ENCODE measurements around the gene PATL1.

Gene PATL1

DNA sequence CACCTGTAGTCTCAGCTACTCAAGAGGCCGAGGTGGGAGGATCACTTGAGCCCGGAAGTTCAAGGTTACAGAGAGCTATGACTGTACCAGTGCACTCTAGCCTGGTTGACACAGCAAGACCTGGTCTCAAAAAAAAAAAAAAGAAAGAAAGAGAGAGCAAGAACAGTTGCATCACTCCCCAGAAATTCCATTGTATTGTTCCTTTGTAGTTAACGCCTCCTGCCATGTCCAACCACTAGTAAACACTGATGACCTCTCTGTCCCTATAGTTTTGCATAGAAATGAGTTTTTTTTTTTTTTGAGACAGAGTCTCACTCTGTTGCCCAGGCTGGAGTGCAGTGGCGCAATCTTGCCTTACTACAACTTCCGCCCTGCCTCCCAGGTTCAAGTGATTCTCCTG, 10.8 kb downstream of the PATL1 start:
- no peak for DNase-seq (ENCODE audit: low spot score)
- Histone ChIP-seq H3K27ac (no peak overlapping the region), H3K4me3 (no peak overlapping the region)
- TF ChIP-seq, protein P1, sequence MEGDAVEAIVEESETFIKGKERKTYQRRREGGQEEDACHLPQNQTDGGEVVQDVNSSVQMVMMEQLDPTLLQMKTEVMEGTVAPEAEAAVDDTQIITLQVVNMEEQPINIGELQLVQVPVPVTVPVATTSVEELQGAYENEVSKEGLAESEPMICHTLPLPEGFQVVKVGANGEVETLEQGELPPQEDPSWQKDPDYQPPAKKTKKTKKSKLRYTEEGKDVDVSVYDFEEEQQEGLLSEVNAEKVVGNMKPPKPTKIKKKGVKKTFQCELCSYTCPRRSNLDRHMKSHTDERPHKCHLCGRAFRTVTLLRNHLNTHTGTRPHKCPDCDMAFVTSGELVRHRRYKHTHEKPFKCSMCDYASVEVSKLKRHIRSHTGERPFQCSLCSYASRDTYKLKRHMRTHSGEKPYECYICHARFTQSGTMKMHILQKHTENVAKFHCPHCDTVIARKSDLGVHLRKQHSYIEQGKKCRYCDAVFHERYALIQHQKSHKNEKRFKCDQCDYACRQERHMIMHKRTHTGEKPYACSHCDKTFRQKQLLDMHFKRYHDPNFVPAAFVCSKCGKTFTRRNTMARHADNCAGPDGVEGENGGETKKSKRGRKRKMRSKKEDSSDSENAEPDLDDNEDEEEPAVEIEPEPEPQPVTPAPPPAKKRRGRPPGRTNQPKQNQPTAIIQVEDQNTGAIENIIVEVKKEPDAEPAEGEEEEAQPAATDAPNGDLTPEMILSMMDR (IDR thresholded peaks at IDR 0.05) = no peak

DNA sequence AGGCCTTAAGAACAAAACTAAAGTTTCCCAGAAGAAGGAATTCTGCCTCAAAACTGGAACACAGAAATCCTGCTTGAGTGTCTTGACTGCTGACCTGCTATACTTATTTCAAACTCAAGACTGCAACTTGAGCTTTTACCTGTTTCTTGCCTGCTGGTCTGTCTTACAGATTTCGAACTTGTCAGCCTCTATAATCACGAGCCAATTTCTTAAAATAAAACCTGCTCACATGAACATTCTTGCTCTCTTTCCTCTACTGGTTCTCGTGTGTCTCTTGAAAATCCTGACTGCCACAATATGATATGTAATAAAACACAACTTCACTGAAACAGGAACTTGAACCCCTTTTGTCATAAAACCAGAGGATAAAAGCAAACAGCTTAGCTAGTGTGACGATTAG, 13.9 kb downstream of the PATL1 start:
- TF ChIP-seq, protein P1 (IDR thresholded peaks at IDR 0.05) = no peak
- DNase-seq (ENCODE audit: low spot score) = no peak
- Histone ChIP-seq H3K4me3 (no peak overlapping the region), H3K27ac (no peak overlapping the region)

DNA sequence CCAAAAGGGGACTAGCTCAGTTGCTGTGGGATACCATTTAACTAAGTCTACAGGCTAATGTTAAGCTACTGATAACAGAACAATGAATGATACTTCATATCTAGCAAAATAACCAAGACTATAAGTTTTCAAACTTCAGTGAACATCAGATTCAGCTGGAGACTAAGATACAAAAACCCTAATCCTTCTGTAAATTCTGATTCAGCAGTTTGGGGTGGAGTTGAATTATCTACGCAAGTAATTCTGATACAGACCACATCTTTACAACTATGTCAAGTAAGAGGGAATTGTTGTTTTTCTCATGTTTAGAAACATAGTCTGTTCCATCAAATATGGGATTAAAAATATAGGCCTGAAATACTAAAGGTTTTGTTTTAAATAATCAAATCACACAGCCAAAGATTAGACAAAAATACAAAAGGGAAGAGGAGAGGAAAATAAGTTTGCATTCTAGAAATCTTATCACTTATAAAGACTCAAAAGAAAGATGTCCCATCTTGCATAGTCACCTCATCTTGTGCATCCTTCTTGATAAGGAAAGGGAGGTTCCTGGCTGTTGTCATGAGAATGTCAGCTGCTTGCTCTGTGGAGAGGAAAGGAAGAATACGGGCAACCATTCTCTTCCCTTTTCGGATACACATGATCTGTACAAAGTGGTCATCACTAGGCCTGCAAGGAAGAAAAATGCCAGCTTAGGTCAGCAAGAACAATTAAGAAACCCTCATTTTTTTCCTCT, 21.4 kb downstream of the PATL1 start:
- no peak overlapping the region for H3K27ac ChIP-seq
- H3K4me3 ChIP-seq = no peak overlapping the region
- no peak for DNase-seq (ENCODE audit: low spot score)
- TF ChIP-seq, protein P1 (IDR thresholded peaks at IDR 0.05) = no peak

DNA sequence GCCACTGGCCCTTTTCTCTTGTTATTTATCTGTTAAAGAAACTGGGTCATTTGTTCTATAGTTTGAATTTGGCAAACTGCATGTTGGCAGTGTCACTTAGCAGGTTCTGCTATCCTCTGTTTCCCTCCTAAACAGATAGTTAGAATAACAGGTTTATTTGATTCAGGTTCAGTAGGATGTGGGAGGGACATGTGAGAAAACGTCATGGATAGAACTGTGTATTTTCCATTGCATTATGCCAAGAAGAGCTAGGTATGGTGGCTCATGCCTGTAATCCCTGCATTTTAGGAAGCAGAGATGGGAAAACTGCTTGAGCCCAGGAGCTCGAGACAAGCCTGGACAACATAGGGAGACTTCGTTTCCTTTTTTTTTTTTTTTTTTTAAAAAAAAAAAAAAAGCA, 24.3 kb downstream of the PATL1 start:
- no peak for DNase-seq (ENCODE audit: low spot score)
- Histone ChIP-seq H3K27ac (no peak overlapping the region), H3K4me3 (no peak overlapping the region)
- TF ChIP-seq, protein P1 (IDR thresholded peaks at IDR 0.05) = no peak

DNA sequence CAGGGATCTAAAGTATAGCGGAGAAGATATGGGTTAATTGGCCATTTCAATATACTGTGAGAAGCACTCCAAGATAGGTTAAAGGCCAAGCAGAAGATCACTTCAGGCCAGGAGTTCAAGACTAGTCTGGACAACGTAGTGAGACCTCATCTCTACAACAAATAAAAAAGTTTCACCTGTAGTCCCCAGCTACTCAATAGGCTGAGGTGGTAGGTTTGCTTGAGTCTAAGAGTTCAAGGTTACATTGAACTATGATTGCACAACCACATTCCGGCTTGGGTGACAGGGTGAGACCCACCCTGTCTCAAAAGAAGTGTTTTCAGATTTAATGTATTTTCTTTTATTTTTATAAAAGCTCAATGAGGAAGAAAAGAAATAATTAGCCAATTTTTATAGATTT, 25.4 kb downstream of the PATL1 start:
- TF ChIP-seq, protein P1 (IDR thresholded peaks at IDR 0.05) = no peak
- DNase-seq (ENCODE audit: low spot score) = no peak
- Histone ChIP-seq H3K4me3 (no peak overlapping the region), H3K27ac (no peak overlapping the region)

DNA sequence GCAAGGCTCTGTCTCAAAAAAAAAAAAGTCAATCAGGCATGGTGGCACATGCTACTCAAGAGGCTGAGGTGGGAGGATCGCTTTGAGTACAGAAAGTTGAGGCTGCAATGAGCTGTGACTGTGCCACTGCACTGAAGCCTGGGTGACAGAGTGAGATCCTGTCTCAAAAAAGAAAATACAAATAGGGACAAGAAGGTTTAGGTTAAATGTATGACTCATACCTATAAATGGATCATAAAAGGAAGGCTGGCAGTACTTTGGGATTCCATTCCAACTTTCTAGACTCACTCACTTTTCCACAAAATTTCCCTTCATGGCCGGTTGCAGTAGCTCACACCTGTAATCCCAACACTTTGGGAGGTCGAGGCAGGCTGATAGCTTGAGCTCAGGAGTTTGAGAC, 27.7 kb downstream of the PATL1 start:
- TF ChIP-seq, protein P1 (IDR thresholded peaks at IDR 0.05) = no peak
- H3K27ac ChIP-seq = no peak overlapping the region
- no peak for DNase-seq (ENCODE audit: low spot score)
- H3K4me3 ChIP-seq = no peak overlapping the region

DNA sequence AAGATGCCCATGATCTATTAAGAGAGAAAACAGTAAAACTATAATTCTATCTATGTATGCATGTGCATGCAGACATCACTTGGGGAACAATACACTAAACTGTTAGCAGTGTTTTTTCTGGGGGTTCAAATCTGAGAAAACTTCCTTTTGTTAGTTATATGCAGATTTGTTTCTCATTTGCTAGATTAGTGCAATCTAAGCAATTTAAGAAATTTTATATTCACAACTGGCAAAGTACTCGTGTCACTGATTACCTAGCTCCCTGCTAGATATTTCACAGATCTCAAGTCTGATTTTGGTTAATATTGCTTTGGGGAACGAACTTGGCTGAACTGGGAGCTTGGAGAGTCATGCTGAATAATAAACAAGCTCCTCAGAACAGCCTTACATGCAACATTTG, 38.3 kb downstream of the PATL1 start:
- no peak overlapping the region for H3K27ac ChIP-seq
- TF ChIP-seq, protein P1 (IDR thresholded peaks at IDR 0.05) = no peak
- no peak overlapping the region for H3K4me3 ChIP-seq
- no peak for DNase-seq (ENCODE audit: low spot score)
